ENCODE data around the gene SH3GLB1.

The SH3GLB1 gene

GRCh38 chr1:86774305-86775295, 70.2 kb downstream of the SH3GLB1 start:
- DNase-seq (ENCODE audit: low read depth): peak; percentile 90

GRCh38 chr1:86775395-86775794, 71.0 kb downstream of the SH3GLB1 start:
- DNase-seq (ENCODE audit: low read depth): no peak

- no peak for DNase-seq (ENCODE audit: low read depth)
These were observed 71.7 kb downstream of the SH3GLB1 start for GRCh38 chr1:86776108-86776507.

- no peak for DNase-seq (ENCODE audit: low read depth)
These were observed 74.3 kb downstream of the SH3GLB1 start for GRCh38 chr1:86778569-86779239.

- DNase-seq (ENCODE audit: low read depth): peak; percentile 62
These were observed 75.2 kb downstream of the SH3GLB1 start for GRCh38 chr1:86779308-86780191.

- no peak for DNase-seq (ENCODE audit: low read depth)
These were observed 78.1 kb downstream of the SH3GLB1 start for GRCh38 chr1:86782482-86782881.

- DNase-seq (ENCODE audit: low read depth): no peak
These were observed 83.2 kb downstream of the SH3GLB1 start for GRCh38 chr1:86787621-86788020.

- DNase-seq (ENCODE audit: low read depth): peak; percentile 67
These were observed 84.2 kb downstream of the SH3GLB1 start for GRCh38 chr1:86788300-86789206.

GRCh38 chr1:86795316-86795715, 90.9 kb downstream of the SH3GLB1 start:
- DNase-seq (ENCODE audit: low read depth): no peak

All from fibroblast of the conjunctiva (primary cell).